Astrocyte (in vitro differentiated cells and primary cell): Measurements from ENCODE around the gene RIT1. TPM values are rescaled to one million over a fixed set of nuclear protein-coding genes. Genes with fewer than 3 reads are reported as not detected.

Experiments used
- DNase-seq: peaks from one replicate; pipeline ENCODE4 v3.0.0-alpha.2; 2010; ENCODE audit warnings: low read depth
- FAIRE-seq: peaks from 2 replicates; lab custom pipeline; 2011; peaks lifted over from hg19 to GRCh38; lab: Jason Lieb, UNC
- H2AFZ ChIP-seq: 2 replicates; pipeline ENCODE4 v1.6.0; 2012; ENCODE audit warnings: low read depth, low read length, inconsistent platforms
- H3K27ac ChIP-seq: 2 replicates; pipeline ENCODE4 v1.5.1; 2011; ENCODE audit warnings: low read depth, low read length, inconsistent platforms
- H3K27me3 ChIP-seq: 2 replicates; pipeline ENCODE4 v1.6.0; 2011; ENCODE audit warnings: low read length, inconsistent platforms; ENCODE audit not compliant: insufficient read depth
- H3K36me3 ChIP-seq: 2 replicates; pipeline ENCODE4 v1.5.1; 2011; ENCODE audit warnings: low read length, inconsistent platforms; ENCODE audit not compliant: insufficient read depth
- H3K4me1 ChIP-seq: 2 replicates; pipeline ENCODE4 v1.5.1; 2011; ENCODE audit warnings: low read length, inconsistent platforms; ENCODE audit not compliant: insufficient read depth
- H3K4me2 ChIP-seq: 2 replicates; pipeline ENCODE4 v1.6.0; 2012; ENCODE audit warnings: low read length, inconsistent platforms
- H3K4me3 ChIP-seq: 2 replicates; pipeline ENCODE4 v1.5.1; 2011; ENCODE audit warnings: low read depth, mild to moderate bottlenecking, low read length, inconsistent platforms; ENCODE audit not compliant: insufficient read depth
- H3K79me2 ChIP-seq: 2 replicates; pipeline ENCODE4 v1.6.0; 2012; ENCODE audit warnings: mild to moderate bottlenecking, low read length, inconsistent platforms; ENCODE audit not compliant: insufficient read depth
- H3K9ac ChIP-seq: 2 replicates; pipeline ENCODE4 v1.6.0; 2012; ENCODE audit warnings: mild to moderate bottlenecking, low read length, inconsistent platforms
- H3K9me3 ChIP-seq: 2 replicates; pipeline ENCODE4 v1.5.1; 2012; ENCODE audit warnings: low read depth, mild to moderate bottlenecking, low read length, inconsistent platforms; ENCODE audit not compliant: insufficient read depth
- H4K20me1 ChIP-seq: 2 replicates; pipeline ENCODE4 v1.6.0; 2012; ENCODE audit warnings: low read length, inconsistent platforms; ENCODE audit not compliant: insufficient read depth
- H3K27ac Mint-ChIP-seq: one replicate; pipeline ENCODE4 v1.8.0; 2021; ENCODE audit warnings: mild to moderate bottlenecking, mixed read lengths; ENCODE audit not compliant: unreplicated experiment
- H3K27me3 Mint-ChIP-seq: one replicate; pipeline ENCODE4 v1.8.0; 2021; ENCODE audit warnings: low read depth, mixed read lengths; ENCODE audit not compliant: unreplicated experiment
- H3K36me3 Mint-ChIP-seq: one replicate; pipeline ENCODE4 v1.8.0; 2021; ENCODE audit warnings: low read depth, mixed read lengths; ENCODE audit not compliant: unreplicated experiment
- H3K4me1 Mint-ChIP-seq: one replicate; pipeline ENCODE4 v1.8.0; 2021; ENCODE audit warnings: low read depth, mixed read lengths; ENCODE audit not compliant: unreplicated experiment
- H3K4me3 Mint-ChIP-seq: one replicate; pipeline ENCODE4 v1.8.0; 2021; ENCODE audit warnings: mild to moderate bottlenecking, moderate library complexity, mixed read lengths; ENCODE audit not compliant: unreplicated experiment
- H3K9me3 Mint-ChIP-seq: one replicate; pipeline ENCODE4 v1.8.0; 2021; ENCODE audit warnings: mild to moderate bottlenecking, mixed read lengths; ENCODE audit not compliant: unreplicated experiment
- CTCF ChIP-seq: IDR thresholded peaks from 2 replicates; pipeline ENCODE4 v1.5.1; 2011; ENCODE audit warnings: low read depth, mild to moderate bottlenecking, inconsistent platforms, low read length, moderate library complexity; ENCODE audit not compliant: insufficient read depth
- EZH2 ChIP-seq: IDR thresholded peaks from 2 replicates; pipeline ENCODE4 v1.6.1; 2012; ENCODE audit warnings: mild to moderate bottlenecking, low read length, inconsistent platforms; ENCODE audit not compliant: insufficient read depth
- total RNA-seq: library from RNA; stranded (reverse); gene quantifications from 2 replicates; pipeline ENCODE4 v1.2.1, GENCODE V29; 2021

The RIT1 gene
- total RNA-seq, 1 donor from 2014 or later, result 59.4 TPM

DNA sequence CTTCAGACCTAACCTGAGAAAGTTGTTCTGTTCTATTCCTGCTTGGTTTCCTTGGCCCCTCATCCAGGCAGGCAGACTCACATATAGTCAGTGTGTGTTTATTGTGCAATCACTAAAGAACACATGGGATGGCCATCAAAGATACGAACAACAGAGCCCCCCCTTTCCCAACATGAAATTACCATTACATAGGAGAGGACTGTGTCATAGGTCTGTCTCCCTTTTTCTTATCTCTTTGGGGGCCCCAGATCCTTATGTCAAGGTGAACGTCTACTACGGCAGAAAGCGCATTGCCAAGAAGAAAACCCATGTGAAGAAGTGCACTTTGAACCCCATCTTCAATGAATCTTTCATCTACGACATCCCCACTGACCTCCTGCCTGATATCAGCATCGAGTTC, 30.2 kb downstream of the RIT1 start:
- no peaks in the 10 kb centered on the region for H4K20me1 ChIP-seq
- TF ChIP-seq EZH2 (no peak), CTCF (no peak)
- no peak overlapping the region for H3K27ac Mint-ChIP-seq
- FAIRE-seq, result no peak
- no peak overlapping the region for H3K27ac ChIP-seq
- no peaks in the 10 kb centered on the region for H3K9me3 ChIP-seq
- H3K9me3 Mint-ChIP-seq, result no peaks in the 10 kb centered on the region
- DNase-seq, result no peak
- H3K36me3 ChIP-seq, result no peaks in the 10 kb centered on the region
- peaks cover 11% of the 10 kb centered on the region for H3K4me1 Mint-ChIP-seq
- H3K4me2 ChIP-seq, result no peak overlapping the region
- H3K4me3 Mint-ChIP-seq, result no peak overlapping the region
- peaks cover 7% of the 10 kb centered on the region for H3K36me3 Mint-ChIP-seq
- no peaks in the 10 kb centered on the region for H3K79me2 ChIP-seq
- H3K27me3 Mint-ChIP-seq, result no peaks in the 10 kb centered on the region
- peaks cover 4% of the 10 kb centered on the region for H3K4me1 ChIP-seq
- H3K9ac ChIP-seq, result no peak overlapping the region
- H2AFZ ChIP-seq, result no peak overlapping the region
- no peaks in the 10 kb centered on the region for H3K27me3 ChIP-seq
- H3K4me3 ChIP-seq, result no peak overlapping the region

- Histone ChIP-seq H4K20me1 (no peaks in the 10 kb centered on the region), H3K9ac (no peak overlapping the region), H3K27ac (no peak overlapping the region), H3K9me3 (no peaks in the 10 kb centered on the region), H3K4me2 (no peak overlapping the region), H3K27me3 (no peaks in the 10 kb centered on the region), H3K36me3 (no peaks in the 10 kb centered on the region), H3K79me2 (no peaks in the 10 kb centered on the region), H2AFZ (no peak overlapping the region), H3K4me3 (no peak overlapping the region), H3K4me1 (peaks cover 4% of the 10 kb centered on the region)
- Mint-ChIP-seq H3K9me3 (no peaks in the 10 kb centered on the region), H3K4me1 (peaks cover 11% of the 10 kb centered on the region), H3K4me3 (no peak overlapping the region), H3K27me3 (no peaks in the 10 kb centered on the region), H3K36me3 (peaks cover 6% of the 10 kb centered on the region), H3K27ac (no peak overlapping the region)
- DNase-seq (no peak), FAIRE-seq (no peak)
- TF ChIP-seq CTCF (no peak), EZH2 (no peak)
Measured at GRCh38 chr1:155880251-155880650, 30.9 kb downstream of the RIT1 start.

DNA sequence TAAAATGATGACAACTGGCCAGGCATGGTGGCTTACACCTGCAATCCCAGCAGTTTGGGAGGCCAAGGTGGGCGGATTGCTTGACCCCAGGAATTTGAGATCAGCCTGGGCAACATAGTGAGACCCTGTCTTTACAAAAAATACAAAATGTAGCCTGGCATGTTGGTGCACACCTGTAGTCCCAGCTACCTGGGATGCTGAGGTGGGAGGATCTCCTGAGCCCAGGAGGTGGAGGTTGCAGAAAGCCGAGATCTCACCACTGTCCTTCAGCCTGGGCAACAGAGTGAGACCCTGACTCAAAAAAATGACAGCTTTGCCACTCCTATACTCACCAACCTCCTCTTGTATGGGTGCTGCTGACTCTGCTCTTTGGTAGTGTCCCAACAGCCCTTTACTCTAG, 33.2 kb downstream of the RIT1 start:
- H3K4me2 ChIP-seq, result no peak overlapping the region
- Mint-ChIP-seq H3K36me3 (peaks cover 4% of the 10 kb centered on the region), H3K4me3 (no peak overlapping the region), H3K9me3 (no peaks in the 10 kb centered on the region), H3K27me3 (no peaks in the 10 kb centered on the region), H3K4me1 (no peaks in the 10 kb centered on the region), H3K27ac (no peak overlapping the region)
- H3K27ac ChIP-seq, result no peak overlapping the region
- H3K27me3 ChIP-seq, result no peaks in the 10 kb centered on the region
- H3K79me2 ChIP-seq, result no peaks in the 10 kb centered on the region
- no peaks in the 10 kb centered on the region for H4K20me1 ChIP-seq
- no peak for TF ChIP-seq EZH2
- no peak for TF ChIP-seq CTCF
- no peaks in the 10 kb centered on the region for H3K9me3 ChIP-seq
- H3K4me1 ChIP-seq, result peaks cover 10% of the 10 kb centered on the region
- H3K9ac ChIP-seq, result no peak overlapping the region
- FAIRE-seq (no peak), DNase-seq (no peak)
- no peak overlapping the region for H2AFZ ChIP-seq
- no peaks in the 10 kb centered on the region for H3K36me3 ChIP-seq
- no peak overlapping the region for H3K4me3 ChIP-seq
